Common myeloid progenitor, CD34-positive (primary cell): ENCODE results near the gene SNED1.
A peak's percentile ranks its signal among the peaks of the same experiment; 100 is the strongest.

ENCODE experiments used
- CTCF ChIA-PET: fragments of 350-600 bp; sonication (Branson Sonifier 250); formaldehyde crosslinking; loops from one replicate; lab custom pipeline; 2021; ENCODE audit warnings: antibody characterized with exemption; lab: Charles Lee
- POLR2A ChIA-PET: fragments of 350-600 bp; sonication (Branson Sonifier 250); formaldehyde crosslinking; loops from one replicate; lab custom pipeline; 2021; ENCODE audit warnings: antibody characterized with exemption; lab: Charles Lee
- DNase-seq, 3 donors: peaks; one replicate each; pipeline versions ENCODE4 v3.0.0 to v3.0.0-alpha.2; 2013
- H3K27ac ChIP-seq, 2 experiments: 1 replicate in 1 of 2; 2 replicates in 1 of 2; pipeline ENCODE4 v1.7.0; 2013; ENCODE audit warnings: inconsistent platforms in 2 of 2, low read length in 2 of 2, mild to moderate bottlenecking in 2 of 2, low read depth in 1 of 2, moderate library complexity in 1 of 2; ENCODE audit not compliant: severe bottlenecking in 2 of 2, insufficient read depth in 1 of 2, poor library complexity in 1 of 2
- H3K27me3 ChIP-seq, 5 experiments: replicated peaks in 2 of 5; 1 replicate in 3 of 5; 2 replicates in 2 of 5; pipeline versions ENCODE4 v1.6.1 to v1.7.0; 2013; ENCODE audit warnings: low read length in 4 of 5, mild to moderate bottlenecking in 2 of 5, moderate library complexity in 2 of 5, inconsistent platforms in 1 of 5; ENCODE audit not compliant: insufficient read depth in 5 of 5, control insufficient read depth in 4 of 5
- H3K36me3 ChIP-seq, 4 experiments: 1 replicate in 2 of 4; 2 replicates in 2 of 4; pipeline versions ENCODE4 v1.6.1 to v1.7.0; 2013; ENCODE audit warnings: low read length in 3 of 4, control low read depth in 1 of 4, mild to moderate bottlenecking in 1 of 4; ENCODE audit not compliant: control insufficient read depth in 4 of 4, insufficient read depth in 4 of 4
- H3K4me1 ChIP-seq, 4 experiments: 1 replicate in 3 of 4; 2 replicates in 1 of 4; pipeline versions ENCODE4 v1.6.1 to v1.7.1; 2013; ENCODE audit warnings: low read length in 3 of 4, mild to moderate bottlenecking in 3 of 4, control low read depth in 1 of 4, inconsistent platforms in 1 of 4, moderate library complexity in 1 of 4; ENCODE audit not compliant: control insufficient read depth in 4 of 4, insufficient read depth in 4 of 4; ENCODE audit errors: control extremely low read depth in 1 of 4
- H3K4me3 ChIP-seq, 7 experiments: 1 replicate in 4 of 7; 2 replicates in 3 of 7; pipeline versions ENCODE4 v1.5.1 to v1.7.0; 2013; ENCODE audit warnings: mild to moderate bottlenecking in 7 of 7, low read length in 6 of 7, moderate library complexity in 6 of 7, inconsistent platforms in 2 of 7, low read depth in 2 of 7, control low read depth in 1 of 7; ENCODE audit not compliant: insufficient read depth in 4 of 7, control insufficient read depth in 1 of 7; ENCODE audit errors: extremely low read depth in 1 of 7
- H3K9me3 ChIP-seq, 5 experiments: 1 replicate in 4 of 5; 2 replicates in 1 of 5; pipeline versions ENCODE4 v1.6.1 to v1.7.1; 2013; ENCODE audit warnings: low read length in 4 of 5, mild to moderate bottlenecking in 2 of 5, inconsistent platforms in 1 of 5, low read depth in 1 of 5, moderate library complexity in 1 of 5; ENCODE audit not compliant: control insufficient read depth in 4 of 5, insufficient read depth in 2 of 5; ENCODE audit errors: control extremely low read depth in 1 of 5
- WGBS: methylation state at CpG from one replicate; pipeline ENCODE4 v1.1.5; 2013; ENCODE audit not compliant: insufficient coverage; 5-methylcytosine and 5-hydroxymethylcytosine counted together

SNED1 gene

GRCh38 chr2:240965905-240966456 lies 32.4 kb upstream of the SNED1 start:
- DNase-seq, result peak in 2 of 3 donors; percentile 13 to 23
- Histone ChIP-seq H3K4me3 (no peak overlapping the region), H3K9me3 (peaks cover 0 to 2% (median 0%) of the 10 kb centered on the region in 5 experiments), H3K27me3 (no peaks in the 10 kb centered on the region), H3K27ac (no peak overlapping the region), H3K4me1 (peaks cover 0 to 25% (median 9%) of the 10 kb centered on the region in 4 experiments), H3K36me3 (no peaks in the 10 kb centered on the region)
- WGBS, result 55% methylated on average over 15 of the region's 28 CpGs
- ChIA-PET CTCF (interaction anchor here (1.0 to 1.2 kb wide), 2 partner anchors 18 to 52 kb away, joined by 3 to 6 read pairs; no protein-coding TSS in a partner anchor), POLR2A (no interaction called here)

- Histone ChIP-seq H3K9me3 (peaks cover 0 to 2% (median 0%) of the 10 kb centered on the region in 5 experiments), H3K4me1 (peaks cover 0 to 20% (median 7%) of the 10 kb centered on the region in 4 experiments), H3K27me3 (no peaks in the 10 kb centered on the region), H3K4me3 (no peak overlapping the region), H3K27ac (no peak overlapping the region), H3K36me3 (no peaks in the 10 kb centered on the region)
- WGBS, result 97% methylated on average over 7 of the region's 10 CpGs
- POLR2A ChIA-PET, result no interaction called here
- DNase-seq, result no peak
- CTCF ChIA-PET, result interaction anchor here (0.7 to 1.2 kb wide), 3 partner anchors 17 to 52 kb away, joined by 3 to 6 read pairs (median 4); no protein-coding TSS in a partner anchor
Measured at GRCh38 chr2:240966457-240966905, 31.9 kb upstream of the SNED1 start.

DNA sequence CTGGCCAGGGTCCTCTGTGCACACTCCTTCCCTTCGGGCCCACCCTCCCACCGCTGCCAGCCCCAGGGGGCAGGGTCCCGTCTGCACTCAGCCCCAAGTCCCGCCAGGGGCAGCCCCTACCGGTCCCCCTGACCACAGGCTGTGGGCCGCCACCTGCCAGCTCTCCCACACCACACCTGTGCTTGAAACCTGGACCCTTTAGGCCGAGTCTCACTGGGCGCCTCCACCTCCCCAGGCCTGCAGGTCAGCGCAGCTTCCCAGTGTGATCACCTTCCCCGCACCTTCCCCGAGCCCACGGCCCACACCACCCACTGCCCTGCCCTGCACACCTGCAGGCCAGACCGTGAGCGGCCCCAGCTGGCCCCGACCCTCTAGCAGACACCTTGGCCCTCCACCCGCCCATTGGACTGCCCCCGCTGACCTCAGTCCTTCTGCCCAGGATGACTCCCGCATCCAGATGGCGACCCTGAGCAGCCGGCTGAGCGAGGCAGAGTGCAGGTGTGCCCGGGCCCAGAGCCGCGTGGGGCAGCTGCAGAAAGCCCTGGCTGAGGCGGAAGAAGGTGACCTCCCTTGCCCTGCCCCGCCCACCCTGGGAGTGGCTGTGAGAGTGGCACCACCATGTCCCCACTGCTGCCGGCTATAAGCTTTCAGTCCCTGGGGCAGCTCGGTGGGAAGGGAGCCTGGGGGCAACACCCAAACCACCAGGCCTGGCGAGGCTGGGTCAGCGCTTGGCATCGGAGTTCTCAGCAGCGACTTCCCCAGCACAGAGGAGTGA lies 31.3 kb upstream of the SNED1 start:
- Histone ChIP-seq H3K27me3 (no peaks in the 10 kb centered on the region), H3K27ac (no peak overlapping the region), H3K9me3 (peaks cover 0 to 2% (median 0%) of the 10 kb centered on the region in 5 experiments), H3K4me1 (peaks cover 0 to 20% (median 7%) of the 10 kb centered on the region in 4 experiments), H3K4me3 (no peak overlapping the region), H3K36me3 (no peaks in the 10 kb centered on the region)
- WGBS, result 93% methylated on average over 28 of the region's 32 CpGs
- no peak for DNase-seq
- POLR2A ChIA-PET, result no interaction called here
- CTCF ChIA-PET, result interaction anchor here (0.7 to 1.0 kb wide), 2 partner anchors 17 to 20 kb away, joined by 4 to 6 read pairs; no protein-coding TSS in a partner anchor

DNA sequence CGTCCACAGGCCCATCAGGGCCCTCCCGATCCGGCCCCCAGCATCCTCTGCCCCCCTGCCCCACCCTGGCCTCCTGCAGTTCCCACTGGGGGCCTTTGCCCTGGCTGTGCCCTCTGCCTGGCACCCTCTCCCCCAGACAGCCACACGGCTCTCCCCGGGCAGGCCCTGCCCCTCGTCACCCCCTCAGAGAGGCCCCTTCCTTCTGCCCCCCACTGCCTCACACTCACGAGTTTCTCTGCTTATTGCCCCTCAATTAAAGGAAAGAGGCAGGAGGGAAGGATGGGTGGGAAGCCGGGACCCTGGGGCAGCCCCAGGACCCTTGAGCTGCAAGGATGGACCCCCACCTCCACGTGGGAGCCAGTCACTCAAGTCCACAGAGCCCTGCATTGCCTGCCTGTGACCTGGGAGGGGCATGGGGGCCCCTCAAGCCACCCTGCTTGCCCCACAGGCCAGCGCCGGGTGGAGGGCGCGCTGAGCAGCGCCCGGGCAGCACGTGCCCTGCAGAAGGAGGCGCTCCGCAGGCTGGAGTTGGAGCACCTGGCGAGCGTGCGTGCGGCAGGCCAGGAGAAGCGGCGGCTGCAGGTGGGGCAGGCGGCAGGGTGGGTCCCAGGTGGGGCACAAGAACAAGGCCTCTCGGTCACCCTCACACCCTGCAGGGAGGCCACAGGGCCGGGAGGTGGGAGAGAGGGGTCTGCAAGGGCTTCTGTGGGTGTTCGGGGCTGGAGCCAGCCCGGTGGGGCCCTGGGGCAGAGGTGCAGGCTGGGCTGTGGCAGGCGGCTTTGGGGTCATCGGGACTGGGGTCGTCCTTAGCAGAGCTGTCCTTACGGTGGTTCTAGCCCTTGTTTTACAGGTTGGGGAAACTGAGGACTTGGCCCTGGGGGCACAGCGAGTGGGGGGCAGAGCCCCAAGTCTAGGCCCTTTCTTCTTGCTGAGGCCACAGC lies 30.5 kb upstream of the SNED1 start:
- H3K4me1 ChIP-seq, result peaks cover 0 to 22% (median 7%) of the 10 kb centered on the region in 4 experiments
- peaks cover 0 to 2% (median 0%) of the 10 kb centered on the region in 5 experiments for H3K9me3 ChIP-seq
- H3K4me3 ChIP-seq, result no peak overlapping the region
- H3K36me3 ChIP-seq, result no peaks in the 10 kb centered on the region
- H3K27me3 ChIP-seq, result peaks cover 0 to 2% (median 0%) of the 10 kb centered on the region in 5 experiments
- no peak for DNase-seq
- WGBS, result 93% methylated on average over 26 of the region's 34 CpGs
- H3K27ac ChIP-seq, result no peak overlapping the region
- CTCF ChIA-PET, result interaction anchor here (1.2 kb wide), 1 partner anchor 16 kb away, joined by 6 read pairs; no protein-coding TSS in a partner anchor
- POLR2A ChIA-PET, result no interaction called here

GRCh38 chr2:240968731-240969624 lies 29.4 kb upstream of the SNED1 start:
- Histone ChIP-seq H3K4me3 (no peak overlapping the region), H3K27me3 (peaks cover 0 to 2% (median 0%) of the 10 kb centered on the region in 5 experiments), H3K36me3 (no peaks in the 10 kb centered on the region), H3K4me1 (peaks cover 0 to 25% (median 7%) of the 10 kb centered on the region in 4 experiments), H3K9me3 (peaks cover 0 to 6% (median 0%) of the 10 kb centered on the region in 5 experiments), H3K27ac (no peak overlapping the region)
- no peak for DNase-seq
- ChIA-PET CTCF (interaction anchor here (1.2 kb wide), 1 partner anchor 15 kb away, joined by 6 read pairs; no protein-coding TSS in a partner anchor), POLR2A (no interaction called here)
- WGBS, result 95% methylated on average over 14 of the region's 15 CpGs

- Histone ChIP-seq H3K9me3 (peaks cover 0 to 6% (median 0%) of the 10 kb centered on the region in 5 experiments), H3K27ac (no peak overlapping the region), H3K27me3 (peaks cover 0 to 2% (median 0%) of the 10 kb centered on the region in 5 experiments), H3K4me1 (peaks cover 0 to 23% (median 7%) of the 10 kb centered on the region in 4 experiments), H3K36me3 (no peaks in the 10 kb centered on the region), H3K4me3 (no peak overlapping the region)
- DNase-seq, result no peak
- CTCF ChIA-PET, result no interaction called here
- 63% methylated on average over 3 of the region's 3 CpGs for WGBS
- POLR2A ChIA-PET, result no interaction called here
Measured at GRCh38 chr2:240970104-240970503, 28.3 kb upstream of the SNED1 start.
